Neural cell (in vitro differentiated cells): ENCODE results near the gene LENEP.

Source experiments
- EZH2 ChIP-seq: fragments of 200-600, 300-800 bp; shearing (Covaris generic), sonication (generic); IDR thresholded peaks from 2 replicates; pipeline ENCODE4 v1.6.1; 2014; ENCODE audit warnings: antibody characterized with exemption, low read length, borderline replicate concordance, mild to moderate bottlenecking; ENCODE audit not compliant: insufficient read depth, poor library complexity, severe bottlenecking
- TF ChIP-seq, protein P1 (sequence below): fragments of 450-650 bp; IDR thresholded peaks from 2 replicates; pipeline ENCODE4 v1.5.1; 2014; ENCODE audit warnings: antibody characterized with exemption, mild to moderate bottlenecking, moderate library complexity; ENCODE audit not compliant: poor library complexity, severe bottlenecking

DNA sequence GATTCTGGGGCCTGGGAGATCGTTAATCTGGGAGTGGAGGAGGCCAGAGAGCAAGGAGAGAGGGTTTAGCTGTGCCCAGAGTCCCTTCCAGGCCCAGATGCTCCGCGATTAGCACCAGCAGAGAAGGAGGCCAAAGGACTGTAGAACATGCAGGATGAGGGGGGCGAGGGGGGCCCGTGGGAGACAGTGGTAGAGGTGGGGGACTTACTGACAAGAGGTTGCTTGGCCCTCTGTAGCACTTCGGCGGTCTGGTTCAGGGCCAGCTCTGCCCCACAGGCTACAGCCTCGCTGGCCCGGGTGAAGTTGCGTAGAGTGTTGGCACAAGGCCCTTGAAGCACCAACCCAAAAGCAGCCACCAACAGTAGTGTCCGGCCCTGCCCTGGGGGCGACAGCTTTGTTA lies 39.5 kb downstream of the LENEP start:
- TF ChIP-seq, protein P1, sequence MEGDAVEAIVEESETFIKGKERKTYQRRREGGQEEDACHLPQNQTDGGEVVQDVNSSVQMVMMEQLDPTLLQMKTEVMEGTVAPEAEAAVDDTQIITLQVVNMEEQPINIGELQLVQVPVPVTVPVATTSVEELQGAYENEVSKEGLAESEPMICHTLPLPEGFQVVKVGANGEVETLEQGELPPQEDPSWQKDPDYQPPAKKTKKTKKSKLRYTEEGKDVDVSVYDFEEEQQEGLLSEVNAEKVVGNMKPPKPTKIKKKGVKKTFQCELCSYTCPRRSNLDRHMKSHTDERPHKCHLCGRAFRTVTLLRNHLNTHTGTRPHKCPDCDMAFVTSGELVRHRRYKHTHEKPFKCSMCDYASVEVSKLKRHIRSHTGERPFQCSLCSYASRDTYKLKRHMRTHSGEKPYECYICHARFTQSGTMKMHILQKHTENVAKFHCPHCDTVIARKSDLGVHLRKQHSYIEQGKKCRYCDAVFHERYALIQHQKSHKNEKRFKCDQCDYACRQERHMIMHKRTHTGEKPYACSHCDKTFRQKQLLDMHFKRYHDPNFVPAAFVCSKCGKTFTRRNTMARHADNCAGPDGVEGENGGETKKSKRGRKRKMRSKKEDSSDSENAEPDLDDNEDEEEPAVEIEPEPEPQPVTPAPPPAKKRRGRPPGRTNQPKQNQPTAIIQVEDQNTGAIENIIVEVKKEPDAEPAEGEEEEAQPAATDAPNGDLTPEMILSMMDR, result no peak
- no peak for TF ChIP-seq EZH2
